PC-3 (cell line): ENCODE data around the gene EXOC6B. TPM values are rescaled to one million over a fixed set of nuclear protein-coding genes. Genes with fewer than 3 reads are reported as not detected.

Source experiments
- ATAC-seq: fragments of 200-7000 bp; cut with Tn5 transposase; 2 replicates; pipeline ENCODE4 v1.9.1; 2020; ENCODE audit warnings: mild to moderate bottlenecking, moderate library complexity
- BruUV-seq: library from RNA; stranded (reverse); fragments of 400-500 nt; replicated peaks from 2 replicates; lab custom pipeline; 2021; lab: Mats Ljungman, UMichigan
- CTCF ChIA-PET: fragments of 300-600 bp; sonication (Branson Sonifier 250); formaldehyde crosslinking; loops from one replicate; lab custom pipeline; 2022; ENCODE audit warnings: antibody characterized with exemption; lab: Charles Lee
- POLR2A ChIA-PET: fragments of 300-600 bp; sonication (Branson Sonifier 250); formaldehyde crosslinking; loops from one replicate; lab custom pipeline; 2022; ENCODE audit warnings: antibody characterized with exemption; ENCODE audit not compliant: unreplicated experiment; lab: Charles Lee
- DNase-seq: peaks from one replicate; pipeline ENCODE4 v3.0.0-alpha.2; 2015
- H2AFZ ChIP-seq: fragments of 300-600 bp; sonication (generic); 2 replicates; pipeline ENCODE4 v1.6.0; 2016; ENCODE audit warnings: antibody characterized with exemption, low read length
- H3F3A ChIP-seq: fragments of 300-600 bp; sonication (generic); one replicate; pipeline ENCODE4 v1.6.0; 2017; ENCODE audit warnings: antibody characterized with exemption, low read length, control low read depth, mild to moderate bottlenecking; ENCODE audit not compliant: unreplicated experiment
- H3K27ac ChIP-seq: fragments of 300-600 bp; sonication (generic); 2 replicates; pipeline ENCODE4 v1.5.1; 2016; ENCODE audit warnings: mild to moderate bottlenecking, low read length
- H3K27me3 ChIP-seq: fragments of 300-600 bp; sonication (generic); 2 replicates; pipeline ENCODE4 v1.6.1; 2016; ENCODE audit warnings: low read length, mixed read lengths
- H3K36me3 ChIP-seq: fragments of 300-600 bp; sonication (generic); 2 replicates; pipeline ENCODE4 v1.6.1; 2016; ENCODE audit warnings: low read depth, mixed run types, low read length, mixed read lengths
- H3K4me1 ChIP-seq: fragments of 300-600 bp; sonication (generic); 2 replicates; pipeline ENCODE4 v1.5.1; 2016; ENCODE audit warnings: low read length; ENCODE audit not compliant: insufficient read depth
- H3K4me2 ChIP-seq: fragments of 300-600 bp; sonication (generic); 2 replicates; pipeline ENCODE4 v1.6.0; 2016; ENCODE audit warnings: low read length
- H3K4me3 ChIP-seq: fragments of 300-600 bp; sonication (generic); 2 replicates; pipeline ENCODE4 v1.5.1; 2016; ENCODE audit warnings: mild to moderate bottlenecking, low read length, mixed read lengths
- H3K79me2 ChIP-seq: fragments of 300-600 bp; sonication (generic); 2 replicates; pipeline ENCODE4 v1.6.1; 2017; ENCODE audit warnings: low read length, mixed read lengths
- H3K9ac ChIP-seq: fragments of 300-600 bp; sonication (generic); 2 replicates; pipeline ENCODE4 v1.6.0; 2016; ENCODE audit warnings: mild to moderate bottlenecking, low read length
- H3K9me2 ChIP-seq: fragments of 300-600 bp; sonication (generic); replicated peaks from 2 replicates; pipeline ENCODE4 v1.6.1; 2016; ENCODE audit warnings: mixed run types, low read length, mixed read lengths
- H3K9me3 ChIP-seq: fragments of 300-600 bp; sonication (generic); 2 replicates; pipeline ENCODE4 v1.6.1; 2016; ENCODE audit warnings: low read length, mixed read lengths
- H4K20me1 ChIP-seq: fragments of 300-600 bp; sonication (generic); 2 replicates; pipeline ENCODE4 v1.6.1; 2016; ENCODE audit warnings: low read length, mixed read lengths
- EZH2 ChIP-seq: fragments of 300-600 bp; sonication (generic); IDR thresholded peaks from one replicate; pipeline ENCODE4 v1.6.1; 2017; ENCODE audit warnings: antibody characterized with exemption, mild to moderate bottlenecking, low read length; ENCODE audit not compliant: unreplicated experiment
- EZH2phosphoT487 ChIP-seq: fragments of 300-600 bp; sonication (generic); IDR thresholded peaks from 2 replicates; pipeline ENCODE4 v1.6.1; 2018; ENCODE audit warnings: mild to moderate bottlenecking, antibody characterized with exemption, low read length, borderline replicate concordance
- intact Hi-C: fragments of 100-400 bp; cut with micrococcal nuclease; formaldehyde crosslinking; loops from 2 replicates; pipeline ENCODE4 v1.9.0; 2023
- total RNA-seq: library from RNA; depleted of rRNA; stranded (reverse); fragments of >200 nt; gene quantifications from 2 replicates; pipeline ENCODE4 v1.2.3, GENCODE V29; 2014
- TF ChIP-seq, protein P1 (sequence below): fragments of 300-600 bp; sonication (generic); conservative IDR thresholded peaks from 2 replicates; pipeline ENCODE4 v1.5.1; 2017; ENCODE audit warnings: antibody characterized with exemption, low read depth, mild to moderate bottlenecking, low read length

The EXOC6B gene
- total RNA-seq, 1 experiment from 2014 or later = 13.9 TPM

DNA sequence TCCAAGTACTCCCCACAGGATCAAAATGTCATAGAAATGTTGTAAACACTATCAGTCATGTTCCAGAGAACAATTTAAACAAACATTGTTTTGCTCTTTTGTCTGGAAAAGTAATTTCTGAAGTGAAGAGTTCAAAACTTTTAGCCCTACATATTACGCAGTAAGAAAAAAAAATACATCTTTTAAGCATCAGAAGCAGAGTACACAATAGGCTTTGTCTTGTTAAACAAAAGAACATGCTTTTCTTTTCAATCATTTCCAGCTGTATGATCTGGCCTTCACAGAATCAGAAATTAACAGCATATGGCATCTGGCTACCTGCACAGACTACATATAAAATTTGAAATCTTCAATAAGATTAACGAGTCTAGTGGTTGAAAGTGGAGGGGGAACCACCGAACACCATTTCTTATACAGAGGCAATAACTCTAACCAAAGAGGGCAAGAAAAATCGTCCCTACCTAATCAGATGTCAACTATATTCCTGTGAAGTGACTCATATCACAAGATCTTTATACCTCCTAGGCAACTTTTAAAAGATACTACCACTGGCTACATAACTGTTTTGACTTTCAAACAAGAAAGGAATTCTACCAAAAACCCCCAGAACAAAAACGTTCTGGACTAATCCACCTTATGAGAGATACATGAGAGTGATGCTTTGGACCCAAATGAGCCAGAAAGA is 149.3 kb downstream of the EXOC6B start:
- intact Hi-C loops = no loop called here
- no peaks in the 10 kb centered on the region for H3K9me2 ChIP-seq
- H3F3A ChIP-seq = no peaks in the 10 kb centered on the region
- H3K4me1 ChIP-seq = peaks cover 5% of the 10 kb centered on the region; the same call in 1 of the 2 replicates
- POLR2A ChIA-PET = interaction anchor here (0.7 kb wide), 1 partner anchor 13 kb away, joined by 4 read pairs; no protein-coding TSS in a partner anchor
- H3K9me3 ChIP-seq = no peaks in the 10 kb centered on the region
- CTCF ChIA-PET = no interaction called here
- no peaks in the 10 kb centered on the region for H3K27me3 ChIP-seq
- H3K4me3 ChIP-seq = no peak overlapping the region
- TF ChIP-seq EZH2phosphoT487 (no peak), EZH2 (no peak)
- TF ChIP-seq, protein P1, sequence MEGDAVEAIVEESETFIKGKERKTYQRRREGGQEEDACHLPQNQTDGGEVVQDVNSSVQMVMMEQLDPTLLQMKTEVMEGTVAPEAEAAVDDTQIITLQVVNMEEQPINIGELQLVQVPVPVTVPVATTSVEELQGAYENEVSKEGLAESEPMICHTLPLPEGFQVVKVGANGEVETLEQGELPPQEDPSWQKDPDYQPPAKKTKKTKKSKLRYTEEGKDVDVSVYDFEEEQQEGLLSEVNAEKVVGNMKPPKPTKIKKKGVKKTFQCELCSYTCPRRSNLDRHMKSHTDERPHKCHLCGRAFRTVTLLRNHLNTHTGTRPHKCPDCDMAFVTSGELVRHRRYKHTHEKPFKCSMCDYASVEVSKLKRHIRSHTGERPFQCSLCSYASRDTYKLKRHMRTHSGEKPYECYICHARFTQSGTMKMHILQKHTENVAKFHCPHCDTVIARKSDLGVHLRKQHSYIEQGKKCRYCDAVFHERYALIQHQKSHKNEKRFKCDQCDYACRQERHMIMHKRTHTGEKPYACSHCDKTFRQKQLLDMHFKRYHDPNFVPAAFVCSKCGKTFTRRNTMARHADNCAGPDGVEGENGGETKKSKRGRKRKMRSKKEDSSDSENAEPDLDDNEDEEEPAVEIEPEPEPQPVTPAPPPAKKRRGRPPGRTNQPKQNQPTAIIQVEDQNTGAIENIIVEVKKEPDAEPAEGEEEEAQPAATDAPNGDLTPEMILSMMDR = no peak
- H3K9ac ChIP-seq = no peak overlapping the region
- no peak for DNase-seq
- no peaks in the 10 kb centered on the region for H4K20me1 ChIP-seq
- H3K79me2 ChIP-seq = no peaks in the 10 kb centered on the region
- no TSS peak for BruUV-seq
- peak; percentile 31; the same call in 1 of the 2 replicates for ATAC-seq
- no peak overlapping the region for H2AFZ ChIP-seq
- H3K36me3 ChIP-seq = no peaks in the 10 kb centered on the region
- H3K4me2 ChIP-seq = no peak overlapping the region
- no peak overlapping the region for H3K27ac ChIP-seq

DNA sequence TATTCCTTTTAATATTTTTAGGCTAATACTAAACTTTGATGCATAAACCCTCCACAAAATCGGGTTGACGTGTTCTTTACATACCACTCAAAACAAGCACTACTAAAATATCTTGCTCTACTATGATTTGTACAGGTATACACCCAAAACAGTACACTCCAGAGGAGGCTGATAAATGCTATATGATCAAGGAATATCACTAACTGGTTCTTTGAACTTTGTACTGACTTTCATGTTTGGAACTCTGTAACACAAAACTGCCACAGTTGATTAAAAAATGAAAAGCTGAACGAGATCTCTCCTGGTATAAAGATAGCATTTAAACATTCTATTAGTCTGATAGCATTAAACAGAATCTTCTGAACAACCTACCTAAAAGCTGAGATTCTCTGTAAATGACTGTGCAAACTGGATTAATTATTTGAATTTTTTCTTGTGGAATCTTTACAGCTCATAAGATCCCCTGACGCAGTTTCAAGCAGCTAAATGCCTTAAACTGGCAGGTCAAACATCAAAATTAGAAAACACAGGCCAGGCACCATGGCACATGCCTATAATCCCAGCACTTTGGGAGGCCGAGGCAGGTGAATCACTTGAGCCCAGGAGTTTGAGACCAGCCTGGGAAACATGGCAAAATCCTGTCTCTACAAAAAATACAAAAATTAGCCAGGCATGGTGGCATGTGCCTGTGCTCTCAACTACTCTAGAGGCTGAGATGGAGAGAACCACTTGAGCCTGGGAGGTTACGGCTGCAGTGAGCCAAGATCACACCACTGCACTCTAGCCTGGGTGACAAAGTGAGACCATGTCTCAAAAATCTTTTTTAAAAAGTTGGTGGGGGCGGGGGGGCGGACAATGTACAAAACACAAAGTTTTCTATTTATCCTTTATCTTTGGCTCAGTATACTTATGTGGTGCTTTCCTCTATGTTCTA is 150.6 kb downstream of the EXOC6B start:
- BruUV-seq = no TSS peak
- no peak overlapping the region for H3K4me2 ChIP-seq
- no peak overlapping the region for H2AFZ ChIP-seq
- no peaks in the 10 kb centered on the region for H3K9me3 ChIP-seq
- no peak for TF ChIP-seq EZH2
- TF ChIP-seq, protein P1 = no peak
- TF ChIP-seq EZH2phosphoT487 = no peak
- no peaks in the 10 kb centered on the region for H3K79me2 ChIP-seq
- no peak overlapping the region for H3K4me3 ChIP-seq
- CTCF ChIA-PET = no interaction called here
- no peak for ATAC-seq
- no peak overlapping the region for H3K9ac ChIP-seq
- H3K9me2 ChIP-seq = no peaks in the 10 kb centered on the region
- POLR2A ChIA-PET = no interaction called here
- H3K4me1 ChIP-seq = peaks cover 5% of the 10 kb centered on the region; the same call in 1 of the 2 replicates
- intact Hi-C loops = no loop called here
- no peaks in the 10 kb centered on the region for H3K36me3 ChIP-seq
- H3K27me3 ChIP-seq = no peaks in the 10 kb centered on the region
- no peaks in the 10 kb centered on the region for H4K20me1 ChIP-seq
- no peak for DNase-seq
- H3F3A ChIP-seq = no peaks in the 10 kb centered on the region
- no peak overlapping the region for H3K27ac ChIP-seq
